Stimulated activated CD8-positive, alpha-beta memory T cell treated with anti-CD3 and anti-CD28 coated beads, Interleukin-2, amount 100 ng/mL, for 1 hour (primary cell): ENCODE data around the gene LFNG.

Source experiments
- DNase-seq, 2 donors: peaks; one replicate each; pipeline ENCODE4 v3.0.0-alpha.2; 2020; ENCODE audit warnings: low read depth in 2 of 2

Gene LFNG

GRCh38 chr7:2519119-2519930 is at the start of gene LFNG:
Gene LFNG, plus strand, starts transcription at chr7:2519774. Its CDS starts 88 bp downstream, at chr7:2519862.
- peak in 1 of 2 donors; percentile 80 for DNase-seq

GRCh38 chr7:2470204-2471021 is 49.2 kb upstream of the LFNG start:
- no peak for DNase-seq

- DNase-seq, result no peak
Observed at GRCh38 chr7:2471022-2471329, 48.6 kb upstream of the LFNG start.

- no peak for DNase-seq
Observed at GRCh38 chr7:2471396-2471795, 48.2 kb upstream of the LFNG start.

GRCh38 chr7:2472739-2473138 is 46.8 kb upstream of the LFNG start:
- no peak for DNase-seq

GRCh38 chr7:2473496-2474180 is 45.9 kb upstream of the LFNG start:
- no peak for DNase-seq

- DNase-seq, result no peak
Observed at GRCh38 chr7:2474224-2474623, 45.4 kb upstream of the LFNG start.

GRCh38 chr7:2474813-2475677 is 44.5 kb upstream of the LFNG start:
- no peak for DNase-seq

- DNase-seq, result no peak
Observed at GRCh38 chr7:2475678-2476015, 43.9 kb upstream of the LFNG start.

- no peak for DNase-seq
Observed at GRCh38 chr7:2476298-2476697, 43.3 kb upstream of the LFNG start, which contains the start of gene GRIFIN. Gene GRIFIN, minus strand, starts transcription at chr7:2476398. Its CDS starts 15 bp downstream, at chr7:2476383.

- DNase-seq, result no peak
Observed at GRCh38 chr7:2476776-2477446, 42.7 kb upstream of the LFNG start.

- peak; percentile 28 to 30 for DNase-seq
Observed at GRCh38 chr7:2477447-2478398, 41.9 kb upstream of the LFNG start.

- DNase-seq, result no peak
Observed at GRCh38 chr7:2478399-2478785, 41.2 kb upstream of the LFNG start.

GRCh38 chr7:2478800-2479199 is 40.8 kb upstream of the LFNG start:
- no peak for DNase-seq

GRCh38 chr7:2479276-2480069 is 40.1 kb upstream of the LFNG start:
- DNase-seq, result no peak

- DNase-seq, result no peak
Observed at GRCh38 chr7:2480070-2480408, 39.5 kb upstream of the LFNG start.

GRCh38 chr7:2481195-2481594 is 38.4 kb upstream of the LFNG start:
- DNase-seq, result no peak

GRCh38 chr7:2482725-2483451 is 36.7 kb upstream of the LFNG start:
- DNase-seq, result no peak

- DNase-seq, result no peak
Observed at GRCh38 chr7:2483494-2483893, 36.1 kb upstream of the LFNG start.
